Liver (tissue), 9 donors: ENCODE measurements around the gene FNBP1. TPM values are rescaled to one million over a fixed set of nuclear protein-coding genes. Genes with fewer than 3 reads are reported as not detected.

ENCODE experiments used
- DNase-seq: peaks from one replicate; pipeline ENCODE4 v3.0.0-alpha.2; 2017; ENCODE audit warnings: low spot score
- H3K27ac ChIP-seq, 2 donors: one replicate each; pipeline ENCODE4 v1.7.0; 2013; ENCODE audit warnings: inconsistent platforms in 2 of 2, low read length in 2 of 2, control low read depth in 1 of 2, low read depth in 1 of 2, mild to moderate bottlenecking in 1 of 2
- H3K27me3 ChIP-seq, 4 donors: one replicate each; pipeline versions ENCODE4 v1.6.1 to v1.7.0; 2013; ENCODE audit warnings: low read length in 3 of 4, inconsistent platforms in 1 of 4, mild to moderate bottlenecking in 1 of 4, moderate library complexity in 1 of 4; ENCODE audit not compliant: control insufficient read depth in 4 of 4, insufficient read depth in 4 of 4
- H3K36me3 ChIP-seq, 4 donors: one replicate each; pipeline versions ENCODE4 v1.6.1 to v1.7.0; 2013; ENCODE audit warnings: low read length in 3 of 4, mild to moderate bottlenecking in 3 of 4, low read depth in 1 of 4, moderate library complexity in 1 of 4; ENCODE audit not compliant: control insufficient read depth in 4 of 4, insufficient read depth in 3 of 4
- H3K4me1 ChIP-seq, 4 donors: one replicate each; pipeline versions ENCODE4 v1.6.1 to v1.7.0; 2013; ENCODE audit warnings: low read length in 3 of 4, mild to moderate bottlenecking in 3 of 4, moderate library complexity in 1 of 4; ENCODE audit not compliant: control insufficient read depth in 4 of 4, insufficient read depth in 4 of 4
- H3K4me3 ChIP-seq, 3 donors: one replicate each; pipeline versions ENCODE4 v1.6.1 to v1.7.0; 2013; ENCODE audit warnings: low read length in 3 of 3, control low read depth in 1 of 3, low read depth in 1 of 3, mild to moderate bottlenecking in 1 of 3
- H3K9ac ChIP-seq, 2 donors: one replicate each; pipeline ENCODE4 v1.7.0; 2013; ENCODE audit warnings: low read length in 2 of 2, mild to moderate bottlenecking in 2 of 2, moderate library complexity in 2 of 2, control low read depth in 1 of 2, low read depth in 1 of 2
- H3K9me3 ChIP-seq, 4 donors: one replicate each; pipeline versions ENCODE4 v1.6.1 to v1.7.0; 2013; ENCODE audit warnings: low read length in 3 of 4; ENCODE audit not compliant: control insufficient read depth in 4 of 4
- ATF3 ChIP-seq: IDR thresholded peaks from 2 replicates; pipeline ENCODE4 v1.6.1; 2016; ENCODE audit warnings: antibody characterized with exemption
- CTCF ChIP-seq: fragments of 150-350 bp; IDR thresholded peaks from 2 replicates; pipeline ENCODE4 v1.5.1; 2017; ENCODE audit warnings: improper control_type of control experiment, low read depth, low read length; ENCODE audit not compliant: missing input control
- FOXA1 ChIP-seq: IDR thresholded peaks from 2 replicates; pipeline ENCODE4 v1.6.1; 2016; ENCODE audit warnings: antibody characterized with exemption
- GABPA ChIP-seq, 2 donors: IDR thresholded peaks in 1 of 2; conservative IDR thresholded peaks in 1 of 2; 2 replicates each; pipeline ENCODE4 v1.6.1; 2016; ENCODE audit warnings: antibody characterized with exemption in 2 of 2, mild to moderate bottlenecking in 1 of 2, moderate library complexity in 1 of 2
- HNF4G ChIP-seq: IDR thresholded peaks from 2 replicates; pipeline ENCODE4 v1.6.1; 2016; ENCODE audit warnings: antibody characterized with exemption
- JUND ChIP-seq, 2 donors: IDR thresholded peaks; 2 replicates each; pipeline ENCODE4 v1.6.1; 2016; ENCODE audit warnings: antibody characterized with exemption in 2 of 2
- NR2F2 ChIP-seq: IDR thresholded peaks from 2 replicates; pipeline ENCODE4 v1.6.1; 2016; ENCODE audit warnings: antibody characterized with exemption
- RXRA ChIP-seq, 2 donors: IDR thresholded peaks; 2 replicates each; pipeline ENCODE4 v1.6.1; 2017 to 2018; ENCODE audit warnings: antibody characterized with exemption in 2 of 2, mild to moderate bottlenecking in 1 of 2
- WGBS: extraction: QIAGEN DNeasy Blood & Tissue Kit; methylation state at CpG from one replicate; pipeline ENCODE4 v1.1.7; 2013; 5-methylcytosine and 5-hydroxymethylcytosine counted together
- polyA plus RNA-seq, 2 donors: library from polyadenylated mRNA; stranded (reverse) in 1 of 2; unstranded in 1 of 2; fragments of 200-250 nt in 1 of 2; fragments of >200 nt in 1 of 2; fragmentation: Nextera tagmentation in 1 of 2; extraction: Ambion mirVana in 1 of 2; gene quantifications; one replicate each; pipeline versions ENCODE4 v1.2.1 to v1.2.3, GENCODE V29; 2013 to 2015
- total RNA-seq, 2 donors: library from RNA; depleted of rRNA; stranded (reverse); fragments of >200 nt; gene quantifications; one replicate each; pipeline ENCODE4 v1.2.3, GENCODE V29; 2014
- TF ChIP-seq, protein P1 (sequence below): IDR thresholded peaks from 2 replicates; pipeline ENCODE4 v1.6.1; 2016; ENCODE audit warnings: antibody characterized with exemption
- donor health status: healthy.
- donor health status: healthy.
- donor health status: healthy.
- donor health status: healthy.
- donor health status: healthy.

Gene FNBP1
- total and polyA plus RNA-seq, 4 donors: 6.6 to 15.6 (median 12.3) TPM

- TF ChIP-seq CTCF: no peak
These were observed 140.8 kb downstream of the FNBP1 start (continued) for GRCh38 chr9:129901993-129902739.

DNA sequence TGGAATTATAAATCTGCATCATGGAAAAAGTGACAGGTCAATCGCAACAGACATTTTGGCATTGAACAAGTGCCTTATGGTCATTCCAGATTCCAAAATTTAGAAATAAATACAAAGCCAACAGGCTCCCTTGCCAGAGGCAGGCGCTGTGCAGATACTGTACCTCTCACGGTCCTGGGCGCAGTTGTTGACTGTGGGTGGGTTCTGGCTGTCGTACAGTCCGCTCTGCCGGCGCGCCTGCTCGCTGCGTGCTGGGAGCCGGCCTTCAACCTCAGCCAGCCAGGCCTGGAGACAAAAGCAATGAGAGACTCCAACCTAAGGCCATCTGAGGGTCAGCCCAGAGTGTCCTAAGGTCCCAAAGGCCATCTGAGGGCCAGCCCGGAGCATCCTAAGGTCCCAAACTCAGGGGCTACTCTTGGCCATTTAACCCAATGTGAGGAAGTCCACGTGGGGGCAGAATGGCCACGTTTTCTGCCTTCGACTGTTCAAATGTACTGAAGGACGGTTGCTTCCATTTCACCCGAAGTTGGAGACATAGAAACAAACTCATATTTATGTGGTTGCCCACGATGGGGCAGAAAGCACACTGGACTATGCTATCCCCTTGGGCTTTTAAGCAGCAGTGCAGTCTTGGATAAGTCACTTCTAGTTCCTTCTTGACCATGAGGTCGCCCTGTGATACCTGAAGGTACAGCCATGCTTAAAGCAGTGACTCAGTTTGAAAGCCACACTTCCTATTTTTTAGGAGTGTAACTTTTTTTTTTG, 142.5 kb downstream of the FNBP1 start:
- Histone ChIP-seq H3K36me3 (peaks cover 9 to 28% (median 13%) of the 10 kb centered on the region in 4 donors), H3K27me3 (no peaks in the 10 kb centered on the region), H3K9ac (no peak overlapping the region), H3K9me3 (no peaks in the 10 kb centered on the region), H3K27ac (no peak overlapping the region), H3K4me3 (no peak overlapping the region), H3K4me1 (no peaks in the 10 kb centered on the region)
- WGBS: 93% methylated on average over 20 of the region's 20 CpGs
- DNase-seq: no peak
- no peak for TF ChIP-seq FOXA1
- no peak for TF ChIP-seq GABPA (IDR thresholded peaks at IDR 0.05 in 1 of 2, conservative IDR thresholded peaks at IDR 0.05 in 1 of 2)
- no peak for TF ChIP-seq JUND (IDR thresholded peaks at IDR 0.05)
- TF ChIP-seq, protein P1, sequence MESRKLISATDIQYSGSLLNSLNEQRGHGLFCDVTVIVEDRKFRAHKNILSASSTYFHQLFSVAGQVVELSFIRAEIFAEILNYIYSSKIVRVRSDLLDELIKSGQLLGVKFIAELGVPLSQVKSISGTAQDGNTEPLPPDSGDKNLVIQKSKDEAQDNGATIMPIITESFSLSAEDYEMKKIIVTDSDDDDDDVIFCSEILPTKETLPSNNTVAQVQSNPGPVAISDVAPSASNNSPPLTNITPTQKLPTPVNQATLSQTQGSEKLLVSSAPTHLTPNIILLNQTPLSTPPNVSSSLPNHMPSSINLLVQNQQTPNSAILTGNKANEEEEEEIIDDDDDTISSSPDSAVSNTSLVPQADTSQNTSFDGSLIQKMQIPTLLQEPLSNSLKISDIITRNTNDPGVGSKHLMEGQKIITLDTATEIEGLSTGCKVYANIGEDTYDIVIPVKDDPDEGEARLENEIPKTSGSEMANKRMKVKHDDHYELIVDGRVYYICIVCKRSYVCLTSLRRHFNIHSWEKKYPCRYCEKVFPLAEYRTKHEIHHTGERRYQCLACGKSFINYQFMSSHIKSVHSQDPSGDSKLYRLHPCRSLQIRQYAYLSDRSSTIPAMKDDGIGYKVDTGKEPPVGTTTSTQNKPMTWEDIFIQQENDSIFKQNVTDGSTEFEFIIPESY: no peak
- no peak for TF ChIP-seq HNF4G
- TF ChIP-seq ATF3: no peak

GRCh38 chr9:129899620-129900019, 143.4 kb downstream of the FNBP1 start:
- Histone ChIP-seq H3K4me1 (no peaks in the 10 kb centered on the region), H3K27ac (no peak overlapping the region), H3K9me3 (no peaks in the 10 kb centered on the region), H3K9ac (no peak overlapping the region), H3K27me3 (no peaks in the 10 kb centered on the region), H3K4me3 (no peak overlapping the region), H3K36me3 (peaks cover 9 to 33% (median 13%) of the 10 kb centered on the region in 4 donors)
- DNase-seq: no peak
- WGBS: 90% methylated on average over 2 of the region's 2 CpGs
- TF ChIP-seq JUND (IDR thresholded peaks at IDR 0.05) (no peak), CTCF (no peak), NR2F2 (no peak), RXRA (IDR thresholded peaks at IDR 0.05) (no peak)
